CD4-positive, alpha-beta T cell treated with Interleukin-12 subunit alpha and Interleukin-12 subunit beta, for 1 hour (primary cell): ENCODE data around the gene RASSF8.

Experiments used
- DNase-seq: peaks from one replicate; pipeline ENCODE4 v3.0.0-alpha.2; 2020

The RASSF8 gene

GRCh38 chr12:25993901-25994651 is 35.6 kb downstream of the RASSF8 start:
- DNase-seq: no peak

DNA sequence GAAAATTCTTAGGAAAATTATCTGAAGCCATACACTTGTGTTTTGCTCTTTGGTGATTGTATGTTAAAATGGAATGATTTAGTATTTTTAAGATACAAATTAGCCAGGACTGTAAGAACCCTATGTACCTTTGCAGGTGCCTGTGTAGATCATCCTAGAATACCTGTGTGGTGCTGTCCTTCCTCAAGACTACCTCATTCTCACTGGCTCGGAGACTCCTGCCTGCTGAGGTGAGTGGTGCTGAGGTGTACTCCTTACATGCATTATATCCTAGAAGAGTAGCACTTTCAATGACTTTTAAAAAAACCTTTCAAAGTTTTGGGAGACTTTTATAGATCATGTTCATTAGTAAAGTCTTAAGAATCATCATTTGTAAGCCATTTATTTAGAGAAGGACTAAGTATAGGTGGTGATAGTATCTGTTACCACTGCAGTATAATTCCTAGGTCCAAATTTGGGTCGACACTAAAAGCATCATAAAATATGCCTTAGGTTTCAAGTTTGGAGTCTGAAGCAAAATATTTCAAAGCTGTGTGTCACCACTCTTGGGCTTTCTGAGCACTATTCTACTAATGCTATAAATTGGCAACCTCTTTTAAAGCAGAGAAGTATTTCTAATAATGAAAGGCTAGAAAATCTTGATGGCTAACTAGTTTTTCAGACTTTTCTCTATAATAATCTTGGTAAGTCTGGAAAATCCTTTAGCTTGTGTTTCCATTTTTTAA is 36.6 kb downstream of the RASSF8 start:
- no peak for DNase-seq

DNA sequence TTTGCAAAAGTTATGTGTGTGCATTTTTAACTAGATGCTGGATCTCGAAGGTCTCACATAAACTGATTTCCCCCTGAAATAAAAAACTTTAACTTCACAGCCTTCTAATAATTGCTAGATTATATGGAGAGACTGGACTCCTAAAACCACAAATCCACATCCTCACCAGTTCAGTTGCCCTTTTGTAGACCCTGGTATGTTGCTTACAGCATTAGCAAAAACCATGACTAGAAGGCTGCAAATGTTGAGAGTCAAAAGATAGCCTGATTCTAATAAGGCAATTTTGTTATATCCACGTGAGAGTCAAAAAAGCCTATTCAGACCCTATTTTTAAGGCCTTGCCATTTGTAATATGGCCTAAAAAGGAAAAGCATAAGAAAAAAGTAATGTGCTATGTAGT is 37.4 kb downstream of the RASSF8 start:
- no peak for DNase-seq

DNA sequence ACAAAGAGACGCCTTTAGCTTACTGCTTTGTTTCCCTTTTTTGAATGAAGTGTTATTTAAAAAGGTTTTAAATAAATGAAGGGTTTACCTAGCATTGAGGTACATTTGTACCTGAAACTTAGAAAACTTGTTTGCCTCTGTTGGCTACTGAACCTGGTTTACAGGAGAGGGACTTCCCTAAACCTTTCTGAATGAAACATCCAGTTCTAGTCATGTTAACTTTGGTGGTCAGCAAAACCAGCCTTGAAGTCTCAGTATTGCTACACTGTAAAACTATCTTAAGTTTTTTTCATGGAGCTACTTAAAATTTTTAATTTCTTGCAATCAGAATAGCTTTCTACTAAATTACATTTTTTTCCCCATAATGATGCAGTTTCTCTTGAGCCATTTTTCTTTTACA is 38.2 kb downstream of the RASSF8 start:
- DNase-seq: no peak

- no peak for DNase-seq
These were observed 38.9 kb downstream of the RASSF8 start for GRCh38 chr12:25997201-25997963.

GRCh38 chr12:26000898-26001297 is 42.4 kb downstream of the RASSF8 start:
- DNase-seq: no peak

DNA sequence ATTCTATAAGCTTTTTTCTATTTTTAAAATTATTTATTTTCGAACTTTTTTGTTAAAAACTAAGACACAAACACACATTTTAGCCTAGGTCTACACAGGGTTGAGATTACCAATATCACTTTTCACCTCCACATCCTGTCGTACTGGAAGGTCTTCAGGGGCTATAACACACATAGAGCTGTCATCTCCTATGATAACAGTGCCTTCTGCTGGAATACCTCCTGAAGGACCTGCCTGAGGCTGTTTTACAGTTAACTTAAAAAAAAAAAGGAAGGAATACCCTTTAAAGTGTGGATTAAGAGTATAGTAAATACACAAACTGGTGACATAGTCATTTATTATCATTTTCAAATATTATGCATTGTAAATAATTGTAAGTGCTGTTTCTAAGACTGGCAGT is 43.0 kb downstream of the RASSF8 start:
- no peak for DNase-seq

- no peak for DNase-seq
These were observed 44.6 kb downstream of the RASSF8 start for GRCh38 chr12:26003065-26003464.

DNA sequence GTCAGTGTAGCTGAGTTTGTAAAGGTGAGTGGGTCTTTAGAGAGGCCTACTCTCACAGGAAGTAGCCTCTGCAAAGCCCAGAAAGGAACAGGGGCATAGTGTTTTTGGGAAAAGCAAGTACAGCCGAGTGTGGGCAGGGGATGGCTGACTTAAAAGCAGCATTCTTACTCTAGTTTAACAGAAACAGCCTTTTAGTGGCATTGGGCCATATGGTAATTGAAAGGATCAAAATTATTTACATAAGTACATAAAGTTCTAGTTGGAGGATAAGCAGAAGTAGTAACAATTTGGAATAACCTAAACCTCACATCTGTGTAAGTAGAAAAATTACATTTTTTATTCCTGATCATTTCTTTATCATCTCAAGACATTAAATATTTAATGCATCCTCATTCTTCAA is 49.1 kb downstream of the RASSF8 start:
- DNase-seq: no peak

GRCh38 chr12:26009593-26009992 is 51.1 kb downstream of the RASSF8 start:
- DNase-seq: no peak

DNA sequence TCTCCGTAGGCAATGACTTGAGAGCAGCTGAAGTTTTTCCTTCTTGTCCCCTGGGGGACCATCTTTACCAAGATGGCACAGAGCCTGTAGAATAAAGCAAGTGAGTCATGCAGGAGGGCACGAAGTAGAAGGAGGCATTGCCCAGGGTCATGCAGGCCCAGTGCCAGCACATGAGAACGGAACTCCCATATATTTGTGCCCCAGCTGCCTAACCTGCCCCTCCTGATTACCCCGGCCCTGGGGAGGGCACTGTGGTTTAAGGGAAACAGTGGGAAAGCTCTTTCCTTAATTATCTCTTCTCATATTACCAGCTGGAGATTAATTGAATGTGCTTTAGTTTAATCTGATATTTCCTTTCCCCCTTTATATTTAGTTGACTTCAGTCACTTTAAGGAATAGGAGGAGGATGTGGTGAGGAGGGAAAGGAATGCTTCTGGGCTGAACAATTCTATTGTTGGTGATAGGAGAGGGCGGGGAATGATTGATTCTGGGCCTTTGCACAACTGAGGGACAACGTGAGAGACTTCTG is 51.9 kb downstream of the RASSF8 start:
- DNase-seq: no peak

DNA sequence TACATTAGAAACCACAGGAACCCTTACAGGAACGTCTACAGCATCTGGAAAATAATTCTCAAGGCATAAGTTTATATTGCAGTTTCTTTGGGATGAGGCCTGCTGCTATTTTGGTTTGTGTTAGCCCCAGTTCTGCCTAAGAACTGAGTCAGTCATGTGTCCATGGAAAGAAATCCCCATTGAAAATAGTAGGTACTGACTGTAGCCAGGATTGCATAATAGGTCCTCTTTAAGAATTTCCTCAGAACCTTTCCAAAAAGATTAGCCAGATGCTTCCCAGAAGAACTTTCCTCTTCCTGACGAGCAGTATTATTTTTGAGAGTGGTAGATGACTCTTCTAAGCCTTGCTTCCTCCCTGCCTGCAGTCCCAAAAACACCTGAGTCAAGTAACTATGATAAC is 52.6 kb downstream of the RASSF8 start:
- no peak for DNase-seq

- DNase-seq: no peak
These were observed 55.6 kb downstream of the RASSF8 start for GRCh38 chr12:26014085-26014484.

GRCh38 chr12:26016516-26016915 is 58.0 kb downstream of the RASSF8 start:
- no peak for DNase-seq

GRCh38 chr12:26017484-26018211 is 59.2 kb downstream of the RASSF8 start:
- DNase-seq: no peak

- no peak for DNase-seq
These were observed 60.4 kb downstream of the RASSF8 start for GRCh38 chr12:26018926-26019325.

DNA sequence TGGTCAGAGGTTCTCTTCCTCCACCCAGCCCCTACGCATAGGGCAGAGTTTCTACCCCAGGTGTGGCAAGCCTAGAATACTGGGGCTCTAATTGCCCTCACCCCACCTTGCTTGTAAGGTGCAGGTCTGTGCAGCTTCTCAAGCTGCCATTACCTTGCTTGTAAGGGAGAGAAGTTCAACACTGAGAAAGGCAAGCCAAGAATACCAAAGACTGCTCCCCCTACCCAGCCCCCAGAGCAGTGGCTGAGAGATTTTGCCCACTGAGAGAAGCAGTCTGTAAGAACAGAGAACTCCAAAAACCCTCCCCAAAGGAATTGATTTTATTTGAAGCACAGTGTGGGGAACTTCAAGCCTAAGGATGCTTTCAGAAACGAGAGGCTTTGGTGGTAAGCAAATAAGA is 63.1 kb downstream of the RASSF8 start:
- no peak for DNase-seq

DNA sequence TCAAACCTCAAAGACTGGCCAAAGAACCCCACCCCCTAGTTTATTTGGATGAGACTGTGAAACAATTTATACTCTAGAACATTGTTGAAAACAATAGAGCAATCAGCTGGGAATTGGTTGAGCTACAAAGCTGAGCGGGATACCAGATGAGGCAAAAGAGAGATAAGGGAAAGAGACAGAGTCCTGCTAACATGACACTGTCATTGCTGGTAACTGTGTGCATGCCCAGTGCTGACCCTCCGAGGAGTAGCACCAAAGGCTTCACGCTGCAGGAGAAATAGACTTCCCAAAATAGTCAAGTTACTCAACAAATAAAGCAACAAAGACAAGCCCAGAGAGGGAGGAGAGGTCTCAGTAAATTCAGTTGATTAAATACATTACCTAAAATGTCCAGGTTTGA is 63.6 kb downstream of the RASSF8 start:
- DNase-seq: no peak

DNA sequence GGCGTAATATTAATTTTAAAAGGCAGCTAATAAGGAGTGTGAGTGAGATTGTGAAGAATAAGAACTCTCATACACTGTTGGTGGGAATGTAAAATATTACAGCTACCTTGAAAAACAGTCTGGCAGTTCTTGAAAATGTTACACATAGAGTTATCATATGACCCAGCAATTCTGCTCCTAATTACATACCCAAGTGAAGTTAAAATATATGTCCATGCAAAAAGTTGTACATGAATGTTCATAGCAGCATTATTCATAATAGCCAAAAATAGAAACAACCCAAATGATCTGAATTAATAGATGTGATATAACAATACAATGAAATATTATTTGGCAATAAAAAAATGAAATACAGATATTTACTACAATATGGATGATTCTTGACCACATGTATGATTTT is 68.2 kb downstream of the RASSF8 start:
- DNase-seq: no peak

DNA sequence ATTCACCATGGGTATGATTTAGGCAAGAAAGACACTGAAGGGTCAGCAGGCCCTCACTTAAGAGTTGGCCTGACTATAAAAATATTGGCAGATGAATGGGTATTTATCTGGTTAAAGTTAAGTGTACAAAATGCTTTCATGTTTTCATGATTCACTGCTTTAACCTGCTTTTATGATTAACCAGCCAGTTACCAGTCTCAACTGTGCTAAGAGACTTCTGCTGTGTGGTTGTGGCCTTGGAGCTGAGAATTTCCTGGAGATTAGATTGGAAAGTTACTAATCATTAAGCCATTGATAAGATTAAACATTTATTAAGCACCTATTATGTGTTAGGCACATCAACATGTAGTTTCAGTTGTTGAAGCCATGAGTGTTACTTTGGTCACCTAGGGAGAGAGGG is 68.9 kb downstream of the RASSF8 start:
- DNase-seq: no peak

DNA sequence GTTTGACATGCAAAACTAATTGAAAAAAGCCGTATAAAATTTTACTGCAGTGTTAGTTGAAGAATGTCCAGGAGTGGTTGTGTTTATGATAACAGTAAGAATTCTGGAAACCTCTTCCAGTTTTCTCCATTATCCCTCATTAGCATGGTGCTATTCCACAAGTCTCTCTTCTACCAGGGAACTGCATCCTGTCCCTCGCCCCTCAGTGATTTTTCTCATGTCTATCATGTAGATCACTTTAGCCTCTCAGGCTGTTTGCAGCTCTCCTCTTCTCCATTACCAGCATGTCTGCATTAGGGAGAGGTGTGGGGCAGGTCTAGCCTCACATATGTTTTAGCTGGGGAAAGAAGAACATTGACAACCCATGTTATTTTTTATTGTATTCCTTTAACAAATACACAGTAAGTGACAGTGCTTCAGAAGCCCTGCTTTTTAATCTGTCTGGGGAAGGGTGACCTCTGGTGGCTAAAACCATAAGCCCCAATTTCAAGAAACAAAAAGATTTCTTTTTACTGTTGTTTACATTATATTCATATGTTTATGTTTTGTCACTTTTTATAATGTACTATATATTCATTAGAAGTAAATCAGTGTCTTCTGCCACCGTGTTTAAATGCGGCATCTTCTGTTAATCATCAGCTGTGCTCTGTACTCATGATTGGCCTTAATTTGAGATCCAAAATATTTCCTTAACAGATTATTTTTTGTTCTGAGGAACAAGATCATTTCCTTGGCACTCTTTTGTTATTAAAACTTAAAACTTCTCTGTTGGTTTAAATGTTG is 70.7 kb downstream of the RASSF8 start:
- DNase-seq: peak; percentile 22

- no peak for DNase-seq
These were observed 71.2 kb downstream of the RASSF8 start for GRCh38 chr12:26029736-26030022.
